ENCODE data around the gene CD207. TPM values are rescaled to one million over a fixed set of nuclear protein-coding genes. Genes with fewer than 3 reads are reported as not detected.

Gene CD207
- polyA plus RNA-seq, 1 experiment, result not detected

DNA sequence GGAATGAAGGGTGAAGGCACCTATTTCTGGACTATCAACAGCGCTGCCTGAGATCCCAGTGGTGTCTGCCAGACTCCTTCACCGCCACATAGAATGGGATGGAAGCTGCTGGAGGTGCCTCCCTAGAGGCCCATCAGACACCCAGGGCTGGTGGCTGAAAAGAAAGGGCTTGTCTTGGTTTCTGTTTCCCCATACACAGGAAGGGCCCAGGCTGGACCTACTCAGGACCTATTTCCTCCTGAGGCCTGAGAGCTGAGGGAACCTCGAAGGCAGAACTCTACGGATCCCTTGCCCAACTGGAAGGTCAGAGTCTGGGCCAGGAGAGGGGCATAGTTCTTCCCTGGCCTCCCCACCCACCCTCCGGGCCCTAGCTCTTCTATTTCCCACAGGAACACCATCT is 12.4 kb downstream of the CD207 start:
- ChIA-PET POLR2A (interaction anchor here (0.6 kb wide), 1 partner anchor 333 kb away, joined by 4 read pairs; no protein-coding TSS in a partner anchor), CTCF (no interaction called here)
- Histone ChIP-seq H3K27me3 (ENCODE audit: control insufficient read depth, insufficient read depth, low read length) (peaks cover 10% of the 10 kb centered on the region), H3K27ac (ENCODE audit: low read depth, low read length) (no peak overlapping the region), H3K4me3 (ENCODE audit: low read depth, low read length) (no peak overlapping the region), H3K9me3 (ENCODE audit: control insufficient read depth, insufficient read depth, low read length) (no peaks in the 10 kb centered on the region)
- TF ChIP-seq, protein P1, sequence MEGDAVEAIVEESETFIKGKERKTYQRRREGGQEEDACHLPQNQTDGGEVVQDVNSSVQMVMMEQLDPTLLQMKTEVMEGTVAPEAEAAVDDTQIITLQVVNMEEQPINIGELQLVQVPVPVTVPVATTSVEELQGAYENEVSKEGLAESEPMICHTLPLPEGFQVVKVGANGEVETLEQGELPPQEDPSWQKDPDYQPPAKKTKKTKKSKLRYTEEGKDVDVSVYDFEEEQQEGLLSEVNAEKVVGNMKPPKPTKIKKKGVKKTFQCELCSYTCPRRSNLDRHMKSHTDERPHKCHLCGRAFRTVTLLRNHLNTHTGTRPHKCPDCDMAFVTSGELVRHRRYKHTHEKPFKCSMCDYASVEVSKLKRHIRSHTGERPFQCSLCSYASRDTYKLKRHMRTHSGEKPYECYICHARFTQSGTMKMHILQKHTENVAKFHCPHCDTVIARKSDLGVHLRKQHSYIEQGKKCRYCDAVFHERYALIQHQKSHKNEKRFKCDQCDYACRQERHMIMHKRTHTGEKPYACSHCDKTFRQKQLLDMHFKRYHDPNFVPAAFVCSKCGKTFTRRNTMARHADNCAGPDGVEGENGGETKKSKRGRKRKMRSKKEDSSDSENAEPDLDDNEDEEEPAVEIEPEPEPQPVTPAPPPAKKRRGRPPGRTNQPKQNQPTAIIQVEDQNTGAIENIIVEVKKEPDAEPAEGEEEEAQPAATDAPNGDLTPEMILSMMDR (IDR thresholded peaks at IDR 0.05; ENCODE audit: low read depth, low read length), result no peak
- DNase-seq (ENCODE audit: low read depth, low spot score), result no peak

DNA sequence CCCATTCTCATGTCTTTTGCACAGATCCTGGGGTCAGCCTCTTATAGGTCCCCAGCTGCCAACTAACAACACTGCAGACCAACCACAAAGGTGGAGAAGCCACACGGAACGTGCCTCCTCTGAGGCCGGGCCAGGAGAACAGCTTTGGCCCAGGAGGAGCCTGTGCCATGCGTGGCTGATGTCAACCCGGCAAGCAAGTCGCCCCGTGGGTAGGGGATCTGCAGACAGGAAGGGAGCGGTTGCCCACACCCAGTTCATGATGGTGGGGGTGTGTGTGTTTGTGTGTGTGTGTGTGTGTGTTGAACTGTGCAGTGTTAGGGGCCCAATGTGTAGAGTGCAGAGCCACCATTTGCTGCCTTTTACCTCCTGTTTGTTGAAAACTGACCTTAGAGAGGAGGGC is 12.8 kb downstream of the CD207 start:
- TF ChIP-seq, protein P1 (IDR thresholded peaks at IDR 0.05; ENCODE audit: low read depth, low read length), result no peak
- POLR2A ChIA-PET, result no interaction called here
- Histone ChIP-seq H3K27me3 (ENCODE audit: control insufficient read depth, insufficient read depth, low read length) (peaks cover 9% of the 10 kb centered on the region), H3K4me3 (ENCODE audit: low read depth, low read length) (no peak overlapping the region), H3K27ac (ENCODE audit: low read depth, low read length) (no peak overlapping the region), H3K9me3 (ENCODE audit: control insufficient read depth, insufficient read depth, low read length) (no peaks in the 10 kb centered on the region)
- DNase-seq (ENCODE audit: low read depth, low spot score), result no peak
- CTCF ChIA-PET, result no interaction called here

DNA sequence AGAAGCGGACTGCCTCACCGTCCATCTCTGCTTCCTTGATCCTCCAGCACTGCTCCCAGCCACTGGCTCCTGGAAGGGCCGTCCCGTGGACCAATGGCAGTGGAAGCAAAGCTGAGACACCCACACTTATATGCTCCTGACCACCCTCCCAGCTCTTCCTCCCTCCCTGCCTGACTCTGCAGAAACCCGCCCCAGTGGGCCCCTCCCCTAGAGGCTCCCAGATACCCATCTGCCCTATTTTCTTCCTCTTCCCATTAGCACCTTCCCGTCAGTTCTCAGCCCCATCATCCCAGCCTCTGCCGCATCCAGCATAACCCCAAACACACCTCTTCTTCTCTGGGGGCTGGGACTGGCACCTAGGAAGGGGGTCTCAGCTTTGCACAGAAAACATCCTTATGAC is 15.1 kb downstream of the CD207 start, which contains the start of gene CLEC4F:
Gene CLEC4F, minus strand, starts transcription at position 101 of the 400 bp plus-strand sequence. Its CDS starts 76 bp downstream, at position 25.
- DNase-seq (ENCODE audit: low read depth, low spot score), result no peak
- H3K27ac ChIP-seq (ENCODE audit: low read depth, low read length), result no peak within 1 kb of the TSS
- H3K27me3 ChIP-seq (ENCODE audit: control insufficient read depth, insufficient read depth, low read length), result peaks cover 13% of the 10 kb centered on the region
- TF ChIP-seq, protein P1 (IDR thresholded peaks at IDR 0.05; ENCODE audit: low read depth, low read length), result no peak
- no peaks in the 10 kb centered on the region for H3K9me3 ChIP-seq (ENCODE audit: control insufficient read depth, insufficient read depth, low read length)
- H3K4me3 ChIP-seq (ENCODE audit: low read depth, low read length), result no peak within 1 kb of the TSS
- CTCF ChIA-PET, result no interaction called here
- POLR2A ChIA-PET, result no interaction called here

DNA sequence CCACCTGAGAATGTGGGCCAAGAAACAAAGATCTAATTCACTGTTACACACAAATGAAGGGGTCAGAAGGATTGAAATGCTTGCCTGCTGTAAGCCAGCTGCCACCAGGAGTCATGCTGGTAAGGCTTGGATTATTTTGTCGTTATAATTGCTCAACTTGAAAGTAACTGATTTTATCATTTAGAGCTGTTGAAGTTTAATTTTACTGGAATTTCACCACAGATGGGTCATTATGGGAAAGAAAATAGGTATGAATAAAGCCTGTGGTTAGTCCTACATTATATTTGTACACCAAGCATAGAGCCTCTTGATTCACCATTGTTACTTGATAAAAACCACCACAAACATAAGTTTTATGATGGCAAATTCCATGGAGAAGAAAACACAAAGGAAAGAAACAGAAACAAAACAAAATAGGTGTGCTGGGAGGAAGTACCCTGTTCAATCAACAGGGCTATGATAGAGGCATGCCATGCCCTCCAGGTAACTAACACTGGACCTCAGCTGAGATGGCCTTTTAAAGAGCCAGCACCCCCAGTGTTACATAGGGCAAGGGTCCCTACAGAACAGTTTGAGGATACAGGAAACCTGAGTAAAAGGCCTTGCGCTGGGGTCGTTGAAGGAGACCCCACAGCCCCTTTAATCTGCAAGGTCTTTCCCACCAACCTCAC is 18.2 kb downstream of the CD207 start:
- DNase-seq (ENCODE audit: low read depth, low spot score), result no peak
- H3K4me3 ChIP-seq (ENCODE audit: low read depth, low read length), result no peak overlapping the region
- ChIA-PET POLR2A (no interaction called here), CTCF (no interaction called here)
- no peaks in the 10 kb centered on the region for H3K9me3 ChIP-seq (ENCODE audit: control insufficient read depth, insufficient read depth, low read length)
- H3K27me3 ChIP-seq (ENCODE audit: control insufficient read depth, insufficient read depth, low read length), result peaks cover 11% of the 10 kb centered on the region
- no peak overlapping the region for H3K27ac ChIP-seq (ENCODE audit: low read depth, low read length)
- TF ChIP-seq, protein P1 (IDR thresholded peaks at IDR 0.05; ENCODE audit: low read depth, low read length), result no peak

DNA sequence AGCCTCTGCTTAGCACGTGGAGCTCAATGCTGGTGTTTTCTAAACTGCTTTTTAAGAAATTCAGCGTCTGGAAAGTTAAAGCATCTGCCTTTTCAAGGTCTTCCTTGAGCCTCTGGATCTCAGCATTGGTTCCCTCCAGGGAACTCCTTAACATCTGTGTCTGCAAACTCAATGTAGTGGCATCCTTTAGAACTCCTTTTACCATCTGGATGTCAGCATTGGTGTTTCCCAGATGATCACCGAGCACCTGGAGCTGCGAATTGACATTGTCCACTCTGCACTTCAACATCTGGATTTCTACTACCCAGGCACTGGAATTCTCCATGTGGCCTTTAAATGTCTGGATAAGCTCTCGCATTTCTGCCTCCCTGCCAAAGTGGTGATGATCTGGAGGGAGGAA is 18.9 kb downstream of the CD207 start:
- DNase-seq (ENCODE audit: low read depth, low spot score), result no peak
- POLR2A ChIA-PET, result no interaction called here
- Histone ChIP-seq H3K27ac (ENCODE audit: low read depth, low read length) (no peak overlapping the region), H3K9me3 (ENCODE audit: control insufficient read depth, insufficient read depth, low read length) (no peaks in the 10 kb centered on the region), H3K4me3 (ENCODE audit: low read depth, low read length) (no peak overlapping the region), H3K27me3 (ENCODE audit: control insufficient read depth, insufficient read depth, low read length) (peaks cover 11% of the 10 kb centered on the region)
- TF ChIP-seq, protein P1 (IDR thresholded peaks at IDR 0.05; ENCODE audit: low read depth, low read length), result no peak
- CTCF ChIA-PET, result no interaction called here
